Astrocyte of the spinal cord (primary cell): ENCODE measurements around the gene OSBPL5.

ENCODE experiments used
- DNase-seq: peaks from one replicate; pipeline ENCODE4 v3.0.0; 2011; ENCODE audit warnings: low read depth, low spot score
- H3K4me3 ChIP-seq: 2 replicates; pipeline ENCODE4 v1.5.1; 2011; ENCODE audit warnings: low read depth, mild to moderate bottlenecking, low read length, moderate library complexity
- in situ Hi-C: cut with HindIII; loops from 2 replicates; pipeline ENCODE4 v1.10.0; 2017; ENCODE audit warnings: low sequenced_read_pairs
- TF ChIP-seq, protein P1 (sequence below): IDR thresholded peaks from 2 replicates; pipeline ENCODE4 v1.5.1; 2012; ENCODE audit warnings: low read depth, mild to moderate bottlenecking, low read length, inconsistent platforms

The OSBPL5 gene

DNA sequence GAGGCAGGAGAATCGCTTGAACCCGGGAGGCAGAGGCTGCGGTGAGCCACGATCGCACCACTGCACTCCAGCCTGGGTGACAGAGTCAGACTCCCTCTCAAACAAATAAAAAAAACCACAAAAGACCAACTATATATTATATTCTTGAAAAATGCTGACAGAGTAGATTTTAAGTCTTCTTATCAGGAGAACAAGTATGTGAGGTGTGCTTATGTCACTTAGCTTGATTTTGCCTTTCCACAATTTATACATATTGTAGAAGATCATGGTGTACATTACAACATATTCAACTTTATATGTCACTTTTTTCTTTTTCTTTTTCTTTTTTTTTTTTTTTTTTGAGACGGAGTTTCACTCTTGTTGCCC lies 83.7 kb downstream of the OSBPL5 start:
- no peak overlapping the region for H3K4me3 ChIP-seq
- TF ChIP-seq, protein P1, sequence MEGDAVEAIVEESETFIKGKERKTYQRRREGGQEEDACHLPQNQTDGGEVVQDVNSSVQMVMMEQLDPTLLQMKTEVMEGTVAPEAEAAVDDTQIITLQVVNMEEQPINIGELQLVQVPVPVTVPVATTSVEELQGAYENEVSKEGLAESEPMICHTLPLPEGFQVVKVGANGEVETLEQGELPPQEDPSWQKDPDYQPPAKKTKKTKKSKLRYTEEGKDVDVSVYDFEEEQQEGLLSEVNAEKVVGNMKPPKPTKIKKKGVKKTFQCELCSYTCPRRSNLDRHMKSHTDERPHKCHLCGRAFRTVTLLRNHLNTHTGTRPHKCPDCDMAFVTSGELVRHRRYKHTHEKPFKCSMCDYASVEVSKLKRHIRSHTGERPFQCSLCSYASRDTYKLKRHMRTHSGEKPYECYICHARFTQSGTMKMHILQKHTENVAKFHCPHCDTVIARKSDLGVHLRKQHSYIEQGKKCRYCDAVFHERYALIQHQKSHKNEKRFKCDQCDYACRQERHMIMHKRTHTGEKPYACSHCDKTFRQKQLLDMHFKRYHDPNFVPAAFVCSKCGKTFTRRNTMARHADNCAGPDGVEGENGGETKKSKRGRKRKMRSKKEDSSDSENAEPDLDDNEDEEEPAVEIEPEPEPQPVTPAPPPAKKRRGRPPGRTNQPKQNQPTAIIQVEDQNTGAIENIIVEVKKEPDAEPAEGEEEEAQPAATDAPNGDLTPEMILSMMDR: no peak
- in situ Hi-C loops: no loop called here
- DNase-seq: no peak

DNA sequence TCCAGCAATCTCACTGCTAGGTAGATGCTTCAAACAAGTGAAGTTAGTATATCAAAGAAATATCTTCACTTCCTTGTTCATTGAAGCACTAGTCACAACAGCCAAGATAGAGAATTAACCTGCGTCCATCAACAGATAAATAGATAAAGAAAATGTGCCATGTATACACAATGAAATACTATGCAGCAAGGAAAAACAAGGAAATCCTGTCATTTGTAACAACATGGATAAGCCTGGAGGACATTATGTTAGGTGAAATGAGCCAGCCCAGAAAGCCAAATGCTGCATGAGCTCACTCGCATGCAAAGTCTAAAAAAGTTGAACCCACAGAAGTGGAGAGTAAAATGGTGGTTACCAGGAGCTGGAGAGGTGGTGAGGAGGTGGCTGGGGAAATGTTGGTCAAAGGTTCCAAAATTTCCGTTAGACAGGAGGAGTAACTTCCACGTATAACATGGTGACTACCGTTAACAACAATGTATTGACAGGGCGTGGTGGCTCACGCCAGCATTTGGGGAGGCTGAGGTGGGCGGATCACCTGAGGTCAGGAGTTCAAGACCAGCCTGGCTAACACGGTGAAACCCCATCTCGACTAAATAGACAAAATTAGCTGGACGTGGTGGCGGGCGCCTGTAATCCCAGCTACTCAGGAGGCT lies 84.3 kb downstream of the OSBPL5 start:
- in situ Hi-C loops: no loop called here
- TF ChIP-seq, protein P1: no peak

DNA sequence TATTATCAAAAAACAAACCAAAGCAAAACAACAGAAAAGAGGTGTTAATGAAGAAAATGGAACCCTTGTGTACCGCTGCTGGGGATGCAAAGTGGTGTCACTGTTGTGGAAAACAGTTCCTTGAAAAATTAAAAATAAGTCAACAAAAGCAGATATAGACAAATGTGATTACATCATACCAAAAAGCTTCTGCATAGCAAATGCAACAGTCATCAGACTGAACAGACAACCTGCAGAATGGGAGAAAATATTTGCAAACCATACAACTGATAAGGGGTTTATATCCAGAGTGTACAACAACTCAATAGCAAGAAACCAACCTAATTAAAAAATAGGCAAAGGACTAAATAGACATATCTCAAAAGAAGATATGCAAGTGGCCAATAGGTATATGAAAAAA lies 85.0 kb downstream of the OSBPL5 start:
- no peak overlapping the region for H3K4me3 ChIP-seq
- TF ChIP-seq, protein P1: no peak
- DNase-seq: no peak
- in situ Hi-C loops: no loop called here

More for the DNA sequence above, 84.3 kb downstream of the OSBPL5 start:
- no peak overlapping the region for H3K4me3 ChIP-seq
- DNase-seq: no peak

DNA sequence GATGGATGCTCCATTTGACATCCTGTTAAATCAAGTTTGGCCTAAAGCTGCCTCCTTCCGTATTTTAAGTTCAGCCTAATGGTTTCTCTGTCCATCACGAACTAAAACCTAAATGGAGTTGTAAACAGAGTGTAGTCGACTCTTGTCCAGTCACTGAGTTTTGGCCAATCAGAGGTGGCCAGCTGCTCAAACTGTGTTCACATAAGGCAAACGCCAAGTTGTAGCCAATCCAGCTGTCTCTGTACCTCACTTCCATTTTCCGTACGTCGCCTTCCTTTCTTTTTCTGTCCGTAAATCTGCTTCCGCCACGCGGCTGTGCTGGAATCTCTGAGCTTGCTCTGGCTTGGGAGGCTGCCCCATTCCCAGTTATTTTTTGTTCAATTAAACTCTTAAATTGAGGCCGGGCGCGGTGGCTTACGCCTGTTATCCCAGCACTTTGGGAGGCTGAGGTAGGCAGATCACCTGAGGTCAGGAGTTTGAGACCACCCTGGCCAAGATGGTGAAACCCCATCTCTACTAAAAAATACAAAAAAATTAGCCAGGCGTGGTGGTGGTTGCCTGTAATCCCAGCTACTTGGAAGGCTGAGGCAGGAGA lies 87.2 kb downstream of the OSBPL5 start:
- TF ChIP-seq, protein P1: no peak
- H3K4me3 ChIP-seq: no peak overlapping the region
- DNase-seq: no peak
- in situ Hi-C loops: no loop called here

DNA sequence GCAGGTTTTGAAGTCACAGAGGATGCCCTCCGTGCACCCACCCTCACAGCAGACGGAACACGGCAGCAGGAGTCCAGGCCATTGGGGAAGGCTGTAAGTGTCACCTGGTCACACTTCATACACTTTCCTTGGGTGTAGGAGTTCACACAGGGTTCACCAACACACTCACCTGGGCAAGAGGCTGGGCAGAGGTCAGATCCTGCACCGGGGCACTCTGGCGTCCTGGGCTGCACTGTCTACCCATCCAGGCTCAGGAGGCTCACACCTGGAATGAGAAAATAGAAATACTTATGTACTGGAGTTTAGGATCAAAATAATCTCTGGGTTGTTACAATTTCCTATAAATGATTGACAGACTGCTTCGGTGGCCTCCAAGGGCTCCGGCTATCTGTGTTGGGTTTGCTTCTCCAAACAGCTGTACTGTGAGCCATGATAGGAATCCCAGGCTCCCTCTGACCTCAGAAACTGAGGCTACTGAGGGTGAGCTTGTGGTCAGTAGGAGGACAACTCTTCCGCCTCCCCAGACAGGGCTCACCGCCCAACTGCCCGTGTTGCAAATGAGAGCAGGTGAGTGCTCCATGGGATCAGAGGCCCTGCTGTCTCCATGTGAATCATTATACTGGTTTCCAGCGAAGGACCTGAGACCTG lies 87.8 kb downstream of the OSBPL5 start:
- TF ChIP-seq, protein P1: no peak
- no peak overlapping the region for H3K4me3 ChIP-seq
- in situ Hi-C loops: no loop called here
- DNase-seq: no peak

DNA sequence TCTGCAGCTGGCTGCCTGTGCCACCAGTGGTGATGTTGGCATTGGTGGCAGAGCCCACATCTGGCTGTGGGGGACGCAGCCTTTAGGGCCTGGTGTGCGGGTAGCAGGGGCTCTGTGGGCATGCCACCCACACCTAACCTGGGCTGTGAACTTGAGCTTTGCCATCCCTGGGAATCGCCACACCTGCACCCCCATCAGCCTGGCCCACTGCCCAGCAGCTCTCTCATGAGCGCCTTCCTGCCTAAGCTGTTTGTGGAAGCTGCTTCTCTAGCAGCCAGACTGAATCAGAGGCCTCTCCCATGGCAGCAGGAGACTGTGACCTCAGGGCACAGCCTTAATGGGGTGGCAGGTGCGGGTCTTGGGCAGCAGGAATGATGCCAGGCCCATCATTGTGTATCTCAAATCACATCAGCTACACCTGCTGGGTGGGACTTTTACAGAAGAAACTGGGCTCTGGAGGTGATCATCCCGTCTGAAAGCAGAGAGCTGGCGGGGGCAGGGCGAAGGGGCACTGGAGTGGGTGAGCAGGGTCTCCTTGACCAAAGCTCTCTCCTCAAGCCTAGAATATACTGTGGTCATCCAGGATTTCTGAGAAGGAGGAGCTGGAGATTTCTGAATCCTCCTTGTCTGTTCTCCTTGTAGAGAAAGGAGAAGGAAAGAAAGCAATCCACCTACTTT lies 90.1 kb downstream of the OSBPL5 start:
- no peak for DNase-seq
- TF ChIP-seq, protein P1: no peak
- in situ Hi-C loops: no loop called here

More for the DNA sequence above, 90.1 kb downstream of the OSBPL5 start:
- no peak overlapping the region for H3K4me3 ChIP-seq
